GM23248 (cell line): ENCODE data around the gene ZNF22. TPM values are rescaled to one million over a fixed set of nuclear protein-coding genes. Genes with fewer than 3 reads are reported as not detected.

Source experiments
- DNase-seq: peaks from one replicate; pipeline ENCODE4 v3.0.0-alpha.2; 2015
- H2AFZ ChIP-seq: fragments of 200-600 bp; sonication (generic); 2 replicates; pipeline ENCODE4 v1.6.1; 2016; ENCODE audit warnings: antibody characterized with exemption
- H3F3A ChIP-seq: fragments of 200-600 bp; sonication (generic); 2 replicates; pipeline ENCODE4 v1.6.1; 2016; ENCODE audit warnings: mild to moderate bottlenecking, antibody characterized with exemption, mixed run types; ENCODE audit not compliant: insufficient read depth
- H3K27ac ChIP-seq: fragments of 200-600 bp; sonication (generic); 2 replicates; pipeline ENCODE4 v1.5.1; 2016; ENCODE audit warnings: mild to moderate bottlenecking
- H3K27me3 ChIP-seq: fragments of 200-600 bp; sonication (generic); replicated peaks from 2 replicates; pipeline ENCODE4 v1.6.1; 2016; ENCODE audit warnings: mild to moderate bottlenecking; ENCODE audit not compliant: insufficient read depth
- H3K36me3 ChIP-seq: fragments of 200-600 bp; sonication (generic); 2 replicates; pipeline ENCODE4 v1.6.1; 2016; ENCODE audit warnings: low read depth, mild to moderate bottlenecking
- H3K4me1 ChIP-seq: fragments of 200-600 bp; sonication (generic); 2 replicates; pipeline ENCODE4 v1.6.1; 2016; ENCODE audit warnings: mild to moderate bottlenecking; ENCODE audit not compliant: insufficient read depth
- H3K4me2 ChIP-seq: fragments of 200-600 bp; sonication (generic); one replicate; pipeline ENCODE4 v1.6.1; 2016; ENCODE audit warnings: mild to moderate bottlenecking; ENCODE audit not compliant: unreplicated experiment
- H3K4me3 ChIP-seq: fragments of 200-600 bp; sonication (generic); 2 replicates; pipeline ENCODE4 v1.5.1; 2016; ENCODE audit warnings: mild to moderate bottlenecking
- H3K79me2 ChIP-seq: fragments of 200-600 bp; sonication (generic); 2 replicates; pipeline ENCODE4 v1.6.1; 2016; ENCODE audit warnings: mild to moderate bottlenecking; ENCODE audit not compliant: insufficient read depth
- H3K9ac ChIP-seq: fragments of 200-600 bp; sonication (generic); 2 replicates; pipeline ENCODE4 v1.6.1; 2016; ENCODE audit warnings: mild to moderate bottlenecking
- H3K9me2 ChIP-seq: fragments of 200-600 bp; sonication (generic); 2 replicates; pipeline ENCODE4 v1.6.1; 2016; ENCODE audit warnings: mixed run types, mild to moderate bottlenecking, moderate library complexity; ENCODE audit not compliant: insufficient read depth
- H3K9me3 ChIP-seq: fragments of 200-600 bp; sonication (generic); one replicate; pipeline ENCODE4 v1.6.1; 2017; ENCODE audit warnings: low read depth
- H4K20me1 ChIP-seq: fragments of 200-600 bp; sonication (generic); 2 replicates; pipeline ENCODE4 v1.6.0; 2016; ENCODE audit not compliant: insufficient read depth
- EZH2 ChIP-seq: fragments of 200-600 bp; sonication (generic); IDR thresholded peaks from 2 replicates; pipeline ENCODE4 v1.6.1; 2018; ENCODE audit warnings: antibody characterized with exemption, mild to moderate bottlenecking; ENCODE audit not compliant: insufficient read depth, poor library complexity, severe bottlenecking
- EZH2phosphoT487 ChIP-seq: fragments of 200-600 bp; sonication (generic); IDR thresholded peaks from 2 replicates; pipeline ENCODE4 v1.6.1; 2018; ENCODE audit warnings: antibody characterized with exemption, moderate library complexity, mild to moderate bottlenecking, low read depth; ENCODE audit not compliant: insufficient read depth
- WGBS, 2 experiments: methylation state at CpG; one replicate each; pipeline ENCODE4 v1.1.6; 2015 to 2017; ENCODE audit warnings: low lambda C conversion rate in 2 of 2, low coverage in 1 of 2; ENCODE audit errors: missing lambda C conversion rate in 2 of 2; 5-methylcytosine and 5-hydroxymethylcytosine counted together
- in situ Hi-C: fragments of 300-500 bp; cut with MboI; formaldehyde crosslinking; loops from 2 replicates; pipeline ENCODE4 v1.15.0; 2020
- polyA plus RNA-seq: library from polyadenylated mRNA; unstranded; fragments of >200 nt; fragmentation: Nextera tagmentation; extraction: Ambion mirVana; gene quantifications from 2 replicates; pipeline ENCODE4 v1.2.1, GENCODE V29; 2016
- total RNA-seq: library from RNA; depleted of rRNA; stranded (reverse); fragments of >200 nt; shearing (Covaris generic); gene quantifications from 2 replicates; pipeline ENCODE4 v1.2.3, GENCODE V29; 2014

The ZNF22 gene
- total and polyA plus RNA-seq, 2 experiments from 2014 or later, result 15.5 to 17.3 TPM

GRCh38 chr10:44954962-44955361, 45.8 kb upstream of the ZNF22 start:
- no peaks in the 10 kb centered on the region for H3K36me3 ChIP-seq
- no peak overlapping the region for H3K4me2 ChIP-seq
- TF ChIP-seq EZH2phosphoT487, result no peak
- no peak for TF ChIP-seq EZH2
- H2AFZ ChIP-seq, result no peak overlapping the region
- H3K9me2 ChIP-seq, result no peaks in the 10 kb centered on the region
- in situ Hi-C loops, result no loop called here
- H3K9me3 ChIP-seq, result no peaks in the 10 kb centered on the region
- H3K79me2 ChIP-seq, result no peaks in the 10 kb centered on the region; the same call in 1 of the 2 replicates
- H3K4me3 ChIP-seq, result no peak overlapping the region
- H4K20me1 ChIP-seq, result no peaks in the 10 kb centered on the region
- H3K27me3 ChIP-seq, result no peaks in the 10 kb centered on the region
- no peak for DNase-seq
- peaks cover 10% of the 10 kb centered on the region; the same call in 1 of the 2 replicates for H3F3A ChIP-seq
- peaks cover 12% of the 10 kb centered on the region for H3K4me1 ChIP-seq
- H3K9ac ChIP-seq, result no peak overlapping the region
- no peak overlapping the region for H3K27ac ChIP-seq

- peaks cover 12% of the 10 kb centered on the region for H3K4me1 ChIP-seq
- DNase-seq, result no peak
- no peak overlapping the region for H3K4me2 ChIP-seq
- no peak overlapping the region for H3K27ac ChIP-seq
- H3K9me2 ChIP-seq, result no peaks in the 10 kb centered on the region
- in situ Hi-C loops, result no loop called here
- peaks cover 10% of the 10 kb centered on the region; the same call in 1 of the 2 replicates for H3F3A ChIP-seq
- TF ChIP-seq EZH2 (no peak), EZH2phosphoT487 (no peak)
- no peaks in the 10 kb centered on the region for H3K36me3 ChIP-seq
- H3K4me3 ChIP-seq, result no peak overlapping the region
- 54 to 55% methylated on average over 8 of the region's 8 CpGs for WGBS, 2 experiments
- H3K27me3 ChIP-seq, result no peaks in the 10 kb centered on the region
- H3K79me2 ChIP-seq, result no peaks in the 10 kb centered on the region; the same call in 1 of the 2 replicates
- no peak overlapping the region for H3K9ac ChIP-seq
- H2AFZ ChIP-seq, result no peak overlapping the region
- H4K20me1 ChIP-seq, result no peaks in the 10 kb centered on the region
- H3K9me3 ChIP-seq, result no peaks in the 10 kb centered on the region
These were observed 45.2 kb upstream of the ZNF22 start for GRCh38 chr10:44955413-44956070.

- in situ Hi-C loops, result no loop called here
- peaks cover 12% of the 10 kb centered on the region for H3K4me1 ChIP-seq
- TF ChIP-seq EZH2phosphoT487 (no peak), EZH2 (no peak)
These were observed 44.5 kb upstream of the ZNF22 start for GRCh38 chr10:44956226-44956625.

GRCh38 chr10:44956717-44957706, 43.7 kb upstream of the ZNF22 start:
- H3K36me3 ChIP-seq, result no peaks in the 10 kb centered on the region
- no peak for DNase-seq
- H3K27ac ChIP-seq, result no peak overlapping the region
- in situ Hi-C loops, result no loop called here
- no peaks in the 10 kb centered on the region; the same call in 1 of the 2 replicates for H3K79me2 ChIP-seq
- 93 to 96% methylated on average over 3 to 4 of the region's 4 CpGs for WGBS, 2 experiments
- H4K20me1 ChIP-seq, result no peaks in the 10 kb centered on the region
- H3K9me3 ChIP-seq, result no peaks in the 10 kb centered on the region
- no peak overlapping the region for H2AFZ ChIP-seq
- peaks cover 10% of the 10 kb centered on the region; the same call in 1 of the 2 replicates for H3F3A ChIP-seq
- H3K4me2 ChIP-seq, result no peak overlapping the region
- no peaks in the 10 kb centered on the region for H3K9me2 ChIP-seq
- no peaks in the 10 kb centered on the region for H3K27me3 ChIP-seq
- H3K4me3 ChIP-seq, result no peak overlapping the region
- no peak overlapping the region for H3K9ac ChIP-seq
- peaks cover 12% of the 10 kb centered on the region for H3K4me1 ChIP-seq
- no peak for TF ChIP-seq EZH2phosphoT487
- no peak for TF ChIP-seq EZH2

More at GRCh38 chr10:44956226-44956625, 44.5 kb upstream of the ZNF22 start:
- H3K79me2 ChIP-seq, result no peaks in the 10 kb centered on the region; the same call in 1 of the 2 replicates
- H4K20me1 ChIP-seq, result no peaks in the 10 kb centered on the region
- H3K36me3 ChIP-seq, result no peaks in the 10 kb centered on the region
- no peak overlapping the region for H3K4me3 ChIP-seq
- no peak overlapping the region for H2AFZ ChIP-seq
- H3K27me3 ChIP-seq, result no peaks in the 10 kb centered on the region
- H3K27ac ChIP-seq, result no peak overlapping the region
- H3K9me3 ChIP-seq, result no peaks in the 10 kb centered on the region
- DNase-seq, result no peak
- 85 to 87% methylated on average over 4 of the region's 4 CpGs for WGBS, 2 experiments
- no peak overlapping the region for H3K9ac ChIP-seq
- no peak overlapping the region for H3K4me2 ChIP-seq
- no peaks in the 10 kb centered on the region for H3K9me2 ChIP-seq
- peaks cover 10% of the 10 kb centered on the region; the same call in 1 of the 2 replicates for H3F3A ChIP-seq
